ENCODE measurements around the gene POLR1A. TPM values are rescaled to one million over a fixed set of nuclear protein-coding genes. Genes with fewer than 3 reads are reported as not detected.

The POLR1A gene
- total and polyA plus RNA-seq, 2 donors (not counting 1 experiment from before 2014, with no cell fraction given): 3.4 to 36.8 TPM

DNA sequence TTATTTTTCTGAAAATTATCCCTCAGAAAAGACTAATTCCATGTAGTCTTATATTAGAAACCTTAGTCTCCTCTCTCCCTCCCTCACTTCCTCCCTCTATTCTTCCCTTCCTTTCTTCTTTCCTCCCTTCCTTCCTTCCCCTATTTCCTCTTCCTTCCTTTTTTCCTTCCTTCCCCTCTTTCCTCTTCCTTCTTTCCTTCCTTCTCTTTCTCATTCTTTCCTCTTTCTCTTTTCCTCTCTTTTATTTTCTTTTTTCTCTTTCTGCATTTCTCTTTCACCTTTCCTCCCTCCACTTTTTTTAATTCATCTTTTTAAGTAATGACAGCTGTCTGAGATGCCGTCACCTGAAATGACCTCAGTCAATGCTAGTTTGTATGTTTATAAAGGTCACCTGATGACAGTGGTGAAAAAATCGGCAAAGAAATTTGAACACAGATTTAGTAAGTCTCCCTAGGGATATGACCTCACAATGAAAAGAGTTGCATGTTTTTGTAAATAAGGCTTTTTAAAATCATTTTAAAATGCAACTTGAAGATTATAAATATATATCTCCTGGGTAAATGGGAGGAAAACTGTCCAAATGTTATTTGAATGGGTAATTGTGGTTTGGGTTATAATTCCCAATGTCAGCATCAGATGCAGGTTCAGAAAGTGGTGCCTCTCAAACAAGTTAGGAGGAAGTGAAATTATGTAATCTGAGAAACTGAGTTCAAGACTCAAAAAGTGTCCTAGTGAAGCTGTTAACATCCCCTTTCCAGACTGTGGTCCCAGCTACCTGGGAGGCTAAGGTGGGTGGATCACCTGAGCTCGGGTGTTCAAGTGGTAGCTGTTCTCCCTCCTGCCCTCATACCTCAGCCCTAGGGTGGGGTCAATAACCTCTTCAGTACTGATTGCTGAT lies 126.6 kb downstream of the POLR1A start:
- no peaks in the 10 kb centered on the region for H3K36me3 ChIP-seq (replicated peaks in 1 of 2; ENCODE audit: control extremely low read depth in 1 of 2, control insufficient read depth in 1 of 2, extremely low read depth in 1 of 2, insufficient read depth in 2 of 2, low read length in 1 of 2)
- ChIA-PET POLR2A (interaction anchor here (0.6 kb wide), 1 partner anchor 59 kb away, joined by 4 read pairs; no protein-coding TSS in a partner anchor), CTCF (interaction anchor here (0.7 to 1.4 kb wide), 3 partner anchors 57 to 270 kb away, joined by 3 to 4 read pairs (median 4); no protein-coding TSS in a partner anchor)
- Mint-ChIP-seq H3K27me3 (no peaks in the 10 kb centered on the region), H3K4me1 (peaks cover 21% of the 10 kb centered on the region), H3K9me3 (ENCODE audit: insufficient read depth) (no peaks in the 10 kb centered on the region), H3K4me3 (no peak overlapping the region), H3K27ac (peak overlapping the region; percentile 43)
- H3K4me2 ChIP-seq (replicated peaks; ENCODE audit: low read depth, low read length, poor library complexity, severe bottlenecking): no peak overlapping the region
- no peaks in the 10 kb centered on the region for H3K9me3 ChIP-seq (ENCODE audit: control extremely low read depth in 1 of 3, control insufficient read depth in 2 of 3, insufficient read depth in 1 of 3, low read length in 2 of 3)
- DNase-seq (peak; percentile 40), ATAC-seq (ENCODE audit: low read depth) (peak; percentile 56)
- H3K79me2 ChIP-seq (ENCODE audit: control insufficient read depth, insufficient read depth, low read length): no peaks in the 10 kb centered on the region
- no peaks in the 10 kb centered on the region for H3K27me3 ChIP-seq (replicated peaks in 1 of 4; ENCODE audit: control extremely low read depth in 1 of 4, control insufficient read depth in 3 of 4, insufficient read depth in 4 of 4, low read length in 3 of 4)
- 60% methylated on average over 1 of the region's 3 CpGs for WGBS (ENCODE audit: insufficient coverage)
- H2AFZ ChIP-seq (ENCODE audit: insufficient read depth, low read depth, low read length, poor library complexity, severe bottlenecking): no peak overlapping the region
- no peak overlapping the region for H3K4me3 ChIP-seq (ENCODE audit: control extremely low read depth in 1 of 5, extremely low read depth in 1 of 5, insufficient read depth in 1 of 5, low read depth in 2 of 5, low read length in 4 of 5)
- no peaks in the 10 kb centered on the region for H4K20me1 ChIP-seq (ENCODE audit: control insufficient read depth, insufficient read depth, low read length, poor library complexity, severe bottlenecking)
- H3K27ac ChIP-seq (ENCODE audit: low read length in 2 of 2): no peak overlapping the region
- TF ChIP-seq EZH2 (IDR thresholded peaks at IDR 0.05; ENCODE audit: borderline replicate concordance, insufficient read depth, low read depth, low read length, poor library complexity, severe bottlenecking): no peak
- TF ChIP-seq, protein P1, sequence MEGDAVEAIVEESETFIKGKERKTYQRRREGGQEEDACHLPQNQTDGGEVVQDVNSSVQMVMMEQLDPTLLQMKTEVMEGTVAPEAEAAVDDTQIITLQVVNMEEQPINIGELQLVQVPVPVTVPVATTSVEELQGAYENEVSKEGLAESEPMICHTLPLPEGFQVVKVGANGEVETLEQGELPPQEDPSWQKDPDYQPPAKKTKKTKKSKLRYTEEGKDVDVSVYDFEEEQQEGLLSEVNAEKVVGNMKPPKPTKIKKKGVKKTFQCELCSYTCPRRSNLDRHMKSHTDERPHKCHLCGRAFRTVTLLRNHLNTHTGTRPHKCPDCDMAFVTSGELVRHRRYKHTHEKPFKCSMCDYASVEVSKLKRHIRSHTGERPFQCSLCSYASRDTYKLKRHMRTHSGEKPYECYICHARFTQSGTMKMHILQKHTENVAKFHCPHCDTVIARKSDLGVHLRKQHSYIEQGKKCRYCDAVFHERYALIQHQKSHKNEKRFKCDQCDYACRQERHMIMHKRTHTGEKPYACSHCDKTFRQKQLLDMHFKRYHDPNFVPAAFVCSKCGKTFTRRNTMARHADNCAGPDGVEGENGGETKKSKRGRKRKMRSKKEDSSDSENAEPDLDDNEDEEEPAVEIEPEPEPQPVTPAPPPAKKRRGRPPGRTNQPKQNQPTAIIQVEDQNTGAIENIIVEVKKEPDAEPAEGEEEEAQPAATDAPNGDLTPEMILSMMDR (IDR thresholded peaks at IDR 0.05): peak; percentile 24
- H3K4me1 ChIP-seq (ENCODE audit: control insufficient read depth in 2 of 2, insufficient read depth in 2 of 2, low read length in 2 of 2): peaks cover 6 to 13% of the 10 kb centered on the region in 2 donors
- H3K9ac ChIP-seq (ENCODE audit: low read length): no peak overlapping the region
- intact Hi-C loops (cut with micrococcal nuclease): loop anchor here (10.0 kb wide), 1 partner anchor 56 kb away; no protein-coding TSS in a partner anchor
